HG03521 (cell line): ENCODE results near the gene TTC9.

Experiments used
- ATAC-seq: cut with Tn5 transposase; IDR thresholded peaks from one replicate; pipeline ENCODE4 v1.9.1; 2021; ENCODE audit warnings: mild to moderate bottlenecking, moderate library complexity; ENCODE audit not compliant: unreplicated experiment

The TTC9 gene

GRCh38 chr14:70641548-70642302, at the start of gene TTC9:
Gene TTC9, plus strand, starts transcription at chr14:70641916. Its CDS starts 214 bp downstream, at chr14:70642130.
- ATAC-seq, result no peak

DNA sequence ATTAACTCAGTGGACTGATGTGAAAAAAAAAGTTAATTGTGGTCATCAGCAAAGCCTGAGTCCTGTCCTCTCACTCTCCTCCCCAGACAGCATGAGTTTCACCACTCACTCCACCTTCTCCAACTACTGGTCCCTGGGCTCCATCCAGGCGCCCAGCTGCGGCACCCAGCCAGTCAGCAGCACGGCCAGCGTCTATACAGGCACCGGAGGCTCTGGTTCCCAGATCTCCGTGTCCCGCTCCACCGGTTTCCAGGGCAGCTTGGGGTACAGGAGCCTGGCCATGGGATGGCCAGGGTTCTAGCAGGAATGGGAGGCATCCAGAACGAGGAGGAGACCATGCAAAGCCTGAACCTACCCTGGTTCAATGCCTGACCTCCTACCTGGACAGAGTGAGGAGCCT, 47.3 kb upstream of the TTC9 start:
- ATAC-seq, result no peak

DNA sequence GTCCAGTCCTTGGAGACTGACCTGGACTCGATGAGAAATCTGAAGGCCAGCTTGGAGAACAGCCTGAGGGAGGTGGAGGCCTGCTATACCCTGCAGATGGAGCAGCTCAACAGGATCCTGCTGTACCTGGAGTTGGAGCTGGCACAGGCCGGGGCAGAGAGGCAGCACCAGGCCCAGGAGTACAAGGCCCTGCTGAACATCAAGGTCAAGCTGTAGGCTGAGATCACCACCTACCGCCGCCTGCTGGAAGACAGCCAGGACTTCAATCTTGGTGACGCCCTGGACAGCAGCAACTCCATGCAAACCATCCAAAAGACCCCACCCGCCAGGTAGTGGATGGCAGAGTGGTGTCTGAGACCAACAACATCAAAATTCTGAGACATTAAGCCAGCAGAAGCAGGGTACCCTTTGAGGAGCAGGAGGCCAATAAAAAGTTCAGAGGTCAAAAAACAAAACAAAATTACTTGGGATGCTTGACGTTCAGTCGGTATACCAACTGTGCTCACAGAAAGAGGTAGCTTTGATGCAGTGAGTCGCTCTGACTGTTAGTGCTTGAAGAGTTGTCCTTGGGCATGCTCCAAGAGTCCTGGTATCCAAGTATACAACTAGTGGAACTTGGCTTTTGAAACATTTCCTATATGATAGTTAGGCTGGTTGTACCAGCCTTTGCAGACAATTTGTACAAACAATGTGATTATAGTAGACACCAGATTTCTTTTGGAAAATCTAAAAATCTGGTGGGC, 46.1 kb upstream of the TTC9 start:
- ATAC-seq, result no peak

DNA sequence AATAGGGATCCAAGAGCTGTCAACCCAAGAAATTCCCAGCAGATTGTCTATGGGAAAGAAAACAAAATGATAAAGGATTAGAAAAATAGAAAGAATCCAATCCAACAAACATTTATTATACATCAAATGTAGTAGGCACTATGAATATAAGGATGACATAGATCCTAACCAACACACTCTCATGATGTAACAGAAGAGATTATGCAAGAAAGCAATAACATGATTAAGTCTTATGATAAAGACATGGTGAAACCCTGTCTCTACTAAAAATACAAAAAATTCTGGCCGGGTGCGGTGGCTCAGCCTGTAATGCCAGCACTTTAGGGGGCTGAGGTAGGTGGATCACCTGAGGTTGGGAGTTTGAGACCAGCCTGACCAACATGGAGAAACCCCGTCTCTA, 44.0 kb upstream of the TTC9 start:
- ATAC-seq, result no peak

DNA sequence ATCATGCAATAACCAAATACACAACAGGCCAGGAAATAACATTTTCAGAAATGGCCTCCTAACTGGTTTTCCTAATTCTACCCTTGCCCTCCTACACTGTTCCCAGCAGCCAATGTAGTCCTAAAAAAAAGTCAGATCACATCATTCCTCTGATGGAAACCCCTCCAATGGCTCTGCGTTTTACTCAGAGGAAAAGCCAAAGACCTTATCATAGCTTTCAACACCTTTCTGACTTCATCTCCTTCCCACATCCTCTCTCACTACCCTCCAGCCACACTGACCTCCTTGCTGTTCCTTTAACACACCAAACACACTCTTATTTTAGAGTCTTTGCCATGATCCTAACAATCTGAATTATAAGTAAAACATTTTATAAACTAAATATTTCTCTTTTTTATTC, 42.4 kb upstream of the TTC9 start:
- no peak for ATAC-seq

GRCh38 chr14:70600382-70601157, 41.1 kb upstream of the TTC9 start, which contains the start of gene MED6:
Gene MED6, minus strand, starts transcription at chr14:70600655. Its CDS starts 18 bp downstream, at chr14:70600637.
- ATAC-seq, result peak; percentile 80

DNA sequence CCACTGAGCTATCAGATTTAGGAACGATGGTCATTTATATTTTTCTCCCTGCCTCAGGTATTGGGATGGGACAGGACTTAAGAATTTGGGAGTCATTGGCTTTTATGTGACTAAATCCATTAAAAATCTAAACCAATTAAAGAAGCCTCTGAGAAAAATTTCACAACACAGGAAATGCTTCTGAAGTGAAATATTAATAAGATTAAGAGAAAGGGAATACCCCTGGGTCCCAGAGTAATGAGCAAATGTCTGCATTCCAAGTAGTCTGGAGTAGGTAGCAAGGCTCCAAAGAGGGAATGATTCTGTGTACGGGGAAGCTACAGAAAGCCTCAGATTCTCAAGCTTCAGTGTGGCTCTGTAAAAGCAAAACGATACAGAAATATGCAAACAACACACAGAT, 40.6 kb upstream of the TTC9 start:
- ATAC-seq, result no peak

DNA sequence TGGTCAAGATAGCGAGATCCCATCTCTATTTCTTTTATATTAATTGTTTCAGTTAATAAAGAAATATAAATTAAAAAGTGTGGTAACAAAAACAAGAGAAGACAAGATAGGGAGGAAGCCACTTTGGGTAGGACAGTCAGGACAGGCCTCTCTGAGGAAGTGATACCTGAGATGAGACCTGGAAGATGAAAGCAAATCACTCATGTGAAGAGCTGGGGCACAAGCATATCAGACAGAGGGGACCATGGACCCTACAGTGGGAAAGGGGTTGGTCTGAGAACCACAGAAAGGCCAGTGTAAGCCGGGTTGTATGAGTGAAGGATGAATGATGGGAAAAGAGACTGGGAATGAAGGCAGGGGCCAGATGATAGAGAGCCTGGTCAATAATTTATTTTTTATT, 39.5 kb upstream of the TTC9 start:
- no peak for ATAC-seq

GRCh38 chr14:70611216-70611615, 30.5 kb upstream of the TTC9 start:
- ATAC-seq, result no peak

GRCh38 chr14:70616646-70617045, 25.1 kb upstream of the TTC9 start:
- ATAC-seq, result no peak

GRCh38 chr14:70618314-70618713, 23.4 kb upstream of the TTC9 start:
- no peak for ATAC-seq

DNA sequence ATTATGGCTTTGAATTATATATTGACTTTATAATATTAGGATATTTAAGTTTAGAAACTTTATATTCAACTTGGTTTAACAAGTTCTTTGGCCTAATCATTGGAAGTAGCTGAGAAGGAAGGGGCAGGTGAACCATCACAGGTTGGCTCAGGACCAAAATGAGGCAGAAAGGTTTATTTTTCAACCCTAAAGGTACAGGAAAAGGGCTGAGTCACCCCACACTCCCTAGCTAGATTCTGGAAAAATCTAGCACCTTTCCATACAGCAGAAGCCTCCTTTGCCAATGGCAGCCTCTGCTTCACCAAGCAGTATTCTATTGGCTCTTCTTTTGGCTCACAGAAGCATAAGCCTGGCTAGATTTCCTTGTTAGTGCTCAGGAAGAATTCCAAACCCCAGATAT, 22.0 kb upstream of the TTC9 start:
- no peak for ATAC-seq

GRCh38 chr14:70622111-70622712, 19.5 kb upstream of the TTC9 start:
- ATAC-seq, result no peak

DNA sequence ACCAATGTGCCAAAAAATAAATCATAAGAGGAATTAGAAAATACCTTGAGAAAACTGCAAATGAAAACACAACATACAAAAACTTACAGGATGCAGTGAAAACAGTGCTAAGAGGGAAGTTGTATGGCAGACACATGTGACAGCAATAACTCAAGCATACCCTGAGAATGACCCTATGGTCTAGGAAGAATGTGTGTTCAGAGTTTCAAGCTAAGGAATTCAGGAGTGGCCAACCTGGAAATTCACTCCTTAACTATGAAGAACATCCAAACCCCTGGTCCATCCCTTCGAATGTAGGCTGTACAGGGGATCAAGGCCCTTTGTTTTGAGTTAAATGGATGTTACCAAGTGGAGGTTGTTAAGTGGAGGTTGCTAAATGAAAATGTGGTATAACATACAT, 16.7 kb upstream of the TTC9 start:
- ATAC-seq, result no peak

- no peak for ATAC-seq
Measured at GRCh38 chr14:70631948-70632347, 9.8 kb upstream of the TTC9 start.

GRCh38 chr14:70635971-70636595, 5.6 kb upstream of the TTC9 start:
- ATAC-seq, result no peak

DNA sequence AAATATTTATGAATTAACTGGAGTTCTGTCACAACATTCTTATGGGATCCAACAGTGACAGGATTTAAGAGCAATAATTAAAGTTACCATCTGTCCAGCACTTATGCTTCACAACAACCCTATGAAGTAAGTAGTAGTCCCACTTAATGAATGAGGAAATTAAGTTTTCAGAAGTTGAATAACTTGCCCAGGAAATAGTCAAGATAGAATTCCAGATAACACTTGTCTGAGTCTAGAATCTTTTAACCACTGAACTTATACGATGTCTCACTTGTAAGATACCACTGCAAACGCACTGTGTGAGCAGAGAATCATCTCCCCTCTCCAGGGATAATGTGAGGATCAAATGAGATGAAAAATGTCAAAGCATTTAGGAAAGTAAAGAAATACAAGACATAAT, 3.3 kb upstream of the TTC9 start:
- no peak for ATAC-seq

DNA sequence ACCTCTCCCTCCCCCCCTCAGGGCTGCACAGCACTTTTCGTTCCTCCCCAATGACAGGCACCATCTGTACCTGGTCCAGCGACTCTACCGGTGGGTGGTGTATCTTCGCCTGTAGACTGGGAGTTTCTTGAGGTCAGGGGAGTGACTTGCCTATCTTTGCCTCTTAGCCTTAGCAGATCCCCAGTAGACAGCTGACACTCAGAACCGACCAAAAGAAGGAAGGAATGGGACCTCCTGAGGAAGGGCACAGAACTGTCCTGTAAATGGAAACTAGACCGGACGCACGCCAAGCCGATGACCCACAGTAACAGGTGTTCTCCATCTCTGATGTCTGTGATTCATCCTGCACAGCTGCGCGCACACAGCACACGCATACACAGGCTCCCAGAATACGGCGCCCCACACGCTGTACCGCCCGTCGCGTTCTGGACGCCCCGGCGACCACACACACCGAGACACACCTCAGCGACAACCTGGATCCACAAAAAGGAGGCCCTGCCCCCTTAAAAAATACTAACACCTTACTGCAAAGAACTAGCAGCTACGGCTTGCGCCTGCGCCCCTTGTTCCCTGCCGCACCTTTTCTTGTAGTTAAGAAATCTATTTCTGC, 673 bp upstream of the TTC9 start:
- ATAC-seq, result peak; percentile 67

- no peak for ATAC-seq
Measured at GRCh38 chr14:70642303-70643235, 853 bp downstream of the TTC9 start.
